ENCODE measurements around the gene FARP1.
A peak's percentile ranks its signal among the peaks of the same experiment; 100 is the strongest.

FARP1 gene

DNA sequence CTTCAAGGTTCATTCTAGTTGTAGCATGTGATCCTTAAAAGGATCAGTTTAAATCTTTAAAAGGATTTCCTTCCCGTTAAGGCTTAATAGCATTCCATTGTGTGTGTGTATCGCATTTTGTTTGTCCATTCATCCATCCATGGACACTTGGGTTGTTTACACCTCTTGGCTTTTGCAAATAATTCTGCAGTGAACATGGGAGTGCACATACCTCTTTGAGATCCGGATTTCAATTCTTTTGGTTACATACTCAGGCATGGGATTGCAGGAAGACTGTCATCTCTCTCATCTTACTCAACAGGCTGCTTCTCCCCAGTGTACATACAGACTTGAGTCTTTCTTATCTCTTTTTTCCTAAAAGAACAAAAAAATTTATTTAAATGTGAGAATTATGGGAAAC, 32.9 kb downstream of the FARP1 start:
- peak; percentile 69 for DNase-seq (ENCODE audit: low read depth)

DNA sequence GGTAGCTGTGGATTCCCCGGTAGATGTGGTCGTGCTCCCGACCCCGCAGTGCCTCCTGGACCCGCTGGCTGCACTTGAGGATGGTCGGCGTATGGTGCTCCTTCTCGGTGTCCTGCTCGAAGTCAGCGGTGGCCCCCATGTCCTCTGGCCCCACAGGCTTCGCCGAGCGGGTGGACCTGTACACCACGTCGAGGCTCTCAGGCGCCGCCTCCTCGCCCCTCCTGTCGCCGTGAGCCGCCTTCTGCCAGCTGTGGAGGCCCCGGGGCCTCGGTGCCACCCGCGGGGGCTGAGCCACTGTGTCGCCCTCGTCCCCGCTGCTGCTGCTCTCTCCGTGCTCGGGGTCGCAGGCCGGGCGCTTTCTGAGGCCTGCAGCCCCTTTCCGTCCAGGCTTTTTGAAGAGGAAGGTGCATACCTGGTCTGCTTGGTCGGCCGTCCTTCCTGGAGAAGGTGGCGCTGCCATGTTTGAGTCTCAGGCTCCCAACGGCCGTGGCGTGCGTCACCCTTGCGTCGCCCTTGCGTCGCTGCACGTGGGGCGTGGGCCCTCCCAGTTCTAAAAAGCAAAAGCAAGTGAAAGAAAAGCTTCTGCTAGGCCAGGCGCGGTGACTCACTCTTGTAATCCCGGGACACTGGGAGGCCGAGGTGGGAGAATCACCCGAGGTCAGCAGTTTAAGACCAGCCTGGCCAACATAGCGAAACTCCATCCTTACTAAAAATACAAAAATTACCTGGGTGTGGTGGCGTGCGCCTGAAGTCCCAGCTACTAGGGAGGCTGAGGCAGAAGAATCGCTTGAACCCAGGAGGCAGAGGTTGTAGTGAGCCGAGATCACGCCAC, 34.1 kb downstream of the FARP1 start, which contains the start of gene RNF113B:
Gene RNF113B, minus strand, starts transcription at position 493 of the 832 bp plus-strand sequence. Its CDS starts 33 bp downstream, at position 460.
- DNase-seq (ENCODE audit: low read depth) = peak; percentile 34

DNA sequence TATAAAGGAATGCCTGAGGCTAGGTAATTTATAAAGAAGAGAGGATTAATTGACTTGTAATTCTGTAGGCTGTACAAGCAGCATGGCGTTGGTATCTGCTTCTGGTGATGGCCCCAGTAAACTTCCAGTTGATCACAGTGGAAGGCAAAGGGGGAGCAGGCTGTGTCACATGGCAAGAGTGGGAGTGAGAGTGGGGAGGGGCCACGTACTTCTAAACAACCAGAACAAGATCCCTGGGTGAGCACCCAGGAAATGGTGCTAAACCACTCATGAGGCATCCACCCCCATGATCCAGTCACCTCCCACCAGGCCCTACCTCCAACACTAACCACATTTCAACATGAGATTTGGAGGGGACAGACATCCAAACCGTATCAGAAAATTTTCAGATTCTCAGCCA, 37.2 kb downstream of the FARP1 start:
- DNase-seq (ENCODE audit: low read depth) = peak; percentile 35

DNA sequence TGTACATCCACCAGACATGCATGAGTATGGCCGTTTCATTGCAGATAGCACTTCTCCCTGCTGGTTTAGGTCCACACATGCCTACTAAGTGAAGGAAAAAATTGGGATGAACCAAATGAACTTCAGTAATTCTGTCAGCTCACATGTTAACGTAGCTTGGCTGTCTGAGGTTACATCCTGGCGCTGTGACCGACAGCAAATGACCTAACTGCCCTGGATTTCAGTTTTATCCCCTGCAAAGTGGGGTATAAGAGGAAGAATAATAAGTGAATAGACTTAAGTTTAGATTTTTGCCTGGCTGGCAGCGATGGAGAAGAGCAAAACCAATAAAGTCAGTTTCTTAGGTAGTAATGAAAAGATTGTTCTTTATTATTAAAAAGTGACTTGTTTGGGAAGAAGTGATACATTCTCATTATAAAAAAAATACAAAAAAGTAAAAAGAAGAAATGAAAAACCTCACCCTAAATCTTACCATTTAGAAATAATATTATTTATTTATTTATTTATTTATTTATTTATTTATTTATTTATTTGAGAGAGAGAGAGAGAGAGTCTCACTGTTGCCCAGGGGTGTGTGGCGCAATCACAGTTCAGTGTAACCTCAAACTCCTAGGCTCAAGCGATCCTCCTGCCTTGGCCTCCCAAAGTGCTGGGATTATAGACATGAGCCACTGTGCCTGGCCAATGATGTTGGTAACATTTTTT, 38.4 kb downstream of the FARP1 start:
- no peak for DNase-seq (ENCODE audit: low read depth)

DNA sequence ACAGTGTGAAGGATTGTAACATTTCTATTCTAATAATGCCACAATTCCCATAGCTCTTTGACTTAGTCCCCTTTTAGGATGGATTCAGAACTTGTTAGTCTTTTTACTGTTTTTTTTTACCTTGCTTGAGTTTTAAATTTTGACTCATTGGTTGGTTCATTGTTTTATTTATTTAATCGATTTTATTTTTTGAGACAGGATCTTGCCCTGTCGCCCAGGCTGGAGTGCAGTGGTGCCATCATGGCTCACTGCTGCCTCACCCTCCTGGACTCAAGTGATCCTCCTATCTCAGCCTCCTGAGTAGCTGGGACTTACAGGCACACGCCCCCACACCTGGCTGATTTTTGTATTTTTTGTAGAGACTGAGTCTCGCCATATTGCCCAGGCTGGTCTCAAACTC, 39.3 kb downstream of the FARP1 start:
- DNase-seq (ENCODE audit: low read depth) = no peak

DNA sequence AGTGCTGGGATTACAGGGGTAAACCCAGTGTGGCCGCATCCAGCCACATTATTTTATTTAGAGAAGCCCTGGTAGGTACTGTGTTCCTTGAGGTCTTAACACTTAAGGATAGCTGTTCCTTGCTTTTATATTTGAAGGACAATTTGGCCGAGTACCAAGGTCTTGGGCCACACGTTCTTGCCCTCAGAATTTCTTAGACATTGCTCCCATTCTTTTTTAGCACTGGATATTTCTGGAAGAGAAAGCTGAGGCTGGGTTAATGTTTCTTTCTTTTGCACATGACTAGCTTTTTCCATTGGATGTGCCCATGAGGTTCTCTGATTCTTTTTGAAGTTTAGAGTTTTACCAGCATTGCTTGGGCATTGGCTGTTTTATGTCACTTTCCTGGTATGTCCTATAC, 39.7 kb downstream of the FARP1 start:
- DNase-seq (ENCODE audit: low read depth) = no peak

DNA sequence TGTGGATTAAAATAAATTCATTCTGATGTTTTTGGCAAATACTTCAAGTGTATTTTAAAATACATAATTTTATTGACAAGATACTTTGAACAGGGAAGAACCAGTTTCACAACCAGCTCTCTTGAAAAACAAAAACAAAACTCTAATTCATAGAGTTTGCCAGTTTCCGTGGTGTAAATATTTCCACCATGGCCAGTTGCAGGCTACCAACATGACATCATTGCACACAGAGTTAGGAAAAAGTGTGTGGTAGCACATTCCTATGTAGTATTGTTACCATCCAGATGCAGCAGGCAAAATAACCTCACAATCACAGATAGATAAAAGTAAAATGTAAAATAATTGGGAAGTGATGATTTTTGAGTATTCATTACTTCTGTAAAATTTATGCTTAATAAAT, 41.9 kb downstream of the FARP1 start:
- DNase-seq (ENCODE audit: low read depth) = peak; percentile 67

DNA sequence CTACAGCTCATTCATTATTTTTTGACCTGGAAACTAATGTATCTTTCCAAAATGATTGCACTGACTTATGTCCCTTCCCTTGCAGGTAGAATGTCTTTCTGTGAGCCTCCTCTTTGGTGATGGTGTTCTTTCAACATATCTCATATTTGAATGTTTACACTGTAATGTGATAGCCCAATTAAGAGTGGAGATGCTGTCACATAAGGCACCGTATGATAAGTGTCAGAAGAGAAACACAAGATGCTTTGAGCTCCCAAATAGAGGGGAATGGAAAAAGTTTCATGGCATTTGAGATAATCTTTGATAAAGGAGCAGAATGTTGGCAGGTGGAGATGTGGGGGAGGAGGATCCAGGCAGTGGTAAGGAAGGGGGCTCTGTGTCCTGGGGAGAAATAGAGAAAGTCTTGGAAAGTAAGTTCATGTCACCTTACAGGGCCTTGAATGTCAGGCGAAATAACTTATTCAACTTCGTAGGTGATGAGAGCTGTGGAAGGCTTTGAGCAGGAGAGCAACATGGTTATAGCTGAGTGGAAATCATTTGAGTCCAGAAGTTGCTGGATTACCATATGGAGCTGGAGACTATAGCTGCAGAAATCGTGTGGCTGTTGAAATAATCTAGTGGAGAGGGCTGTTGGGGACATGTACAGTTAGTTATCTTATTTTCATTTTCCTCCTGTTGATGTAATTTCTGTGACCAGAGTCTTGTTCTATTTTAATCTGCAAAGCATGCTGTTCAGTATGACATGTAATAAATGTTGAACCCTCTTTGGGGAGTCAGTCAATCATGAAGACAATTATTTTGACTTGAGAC, 44.5 kb downstream of the FARP1 start:
- DNase-seq (ENCODE audit: low read depth) = no peak

DNA sequence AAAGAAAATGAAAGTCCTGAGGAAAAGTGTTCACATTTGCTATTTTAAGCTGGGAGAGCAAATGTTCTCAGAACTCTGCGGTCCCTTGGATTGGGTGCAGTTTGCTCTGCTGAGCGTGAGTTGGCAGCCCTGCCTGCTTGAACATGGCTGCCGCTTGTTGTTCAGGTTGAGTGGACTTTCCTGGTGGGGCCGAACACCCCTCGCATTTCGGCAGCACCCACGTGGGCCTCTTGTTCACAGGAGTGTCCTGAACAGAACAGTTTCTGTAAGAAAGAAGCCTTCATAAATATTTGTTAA, 45.0 kb downstream of the FARP1 start:
- DNase-seq (ENCODE audit: low read depth) = no peak

DNA sequence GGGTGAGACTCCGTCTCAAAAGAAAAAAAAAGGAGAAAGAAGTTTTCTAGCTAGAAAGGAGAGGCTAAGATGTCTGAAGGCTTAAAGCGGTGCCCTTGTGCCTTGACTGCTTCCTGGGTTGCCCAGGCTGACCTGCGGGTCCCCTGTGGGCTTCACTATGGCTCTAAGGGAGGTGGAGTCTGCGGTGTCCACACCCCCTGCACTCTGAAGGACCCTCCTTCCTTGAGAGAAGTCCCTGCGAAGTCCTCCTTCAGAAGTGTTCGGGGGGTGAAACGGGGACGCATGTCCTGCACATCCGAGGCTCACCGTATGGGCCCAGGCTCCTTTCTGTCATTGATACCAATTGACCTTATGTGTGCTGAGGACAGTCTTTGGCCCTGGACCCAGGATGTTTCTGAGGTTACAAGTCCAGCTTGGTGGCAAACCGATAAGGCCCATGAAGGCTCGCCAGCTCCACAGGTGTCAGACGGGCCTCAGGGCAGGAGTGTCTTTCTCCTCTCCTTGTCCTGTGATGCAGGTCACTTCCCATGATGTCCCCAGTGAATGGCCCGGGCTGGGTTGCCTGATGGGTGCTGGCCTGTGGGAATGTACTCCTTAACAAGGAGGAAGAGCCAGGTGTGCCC, 45.8 kb downstream of the FARP1 start:
- DNase-seq (ENCODE audit: low read depth) = no peak

DNA sequence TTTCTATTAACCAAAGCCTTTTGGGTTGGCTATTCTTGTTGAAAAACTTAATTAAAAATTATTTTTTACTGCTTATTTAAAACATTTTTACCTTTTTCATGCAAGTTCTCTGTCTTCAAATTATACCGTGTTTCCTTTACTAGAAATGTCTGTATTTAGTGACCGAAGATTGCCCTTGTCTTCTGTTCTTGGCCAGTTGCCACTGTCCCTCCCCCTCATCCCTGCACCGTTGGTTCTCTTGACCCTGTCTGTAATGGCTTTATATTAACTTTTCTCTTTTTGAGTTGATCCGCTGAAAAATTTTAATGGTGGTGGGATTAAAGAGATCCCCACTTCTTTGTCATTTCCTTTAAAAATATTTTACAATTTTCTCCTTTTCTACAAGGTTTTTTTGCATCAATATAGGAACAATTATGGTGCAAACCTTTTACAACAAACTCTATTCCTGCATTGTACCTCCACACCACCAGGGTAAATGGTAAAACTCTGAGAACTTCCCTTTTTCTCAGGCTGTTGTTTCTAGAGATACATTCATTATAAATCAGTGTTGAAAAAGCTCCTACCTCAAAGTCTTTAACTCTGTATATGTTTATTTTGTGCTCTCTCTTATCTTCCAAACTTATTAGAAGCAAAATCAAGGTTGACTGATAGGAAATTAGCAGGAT, 47.1 kb downstream of the FARP1 start:
- no peak for DNase-seq (ENCODE audit: low read depth)

DNA sequence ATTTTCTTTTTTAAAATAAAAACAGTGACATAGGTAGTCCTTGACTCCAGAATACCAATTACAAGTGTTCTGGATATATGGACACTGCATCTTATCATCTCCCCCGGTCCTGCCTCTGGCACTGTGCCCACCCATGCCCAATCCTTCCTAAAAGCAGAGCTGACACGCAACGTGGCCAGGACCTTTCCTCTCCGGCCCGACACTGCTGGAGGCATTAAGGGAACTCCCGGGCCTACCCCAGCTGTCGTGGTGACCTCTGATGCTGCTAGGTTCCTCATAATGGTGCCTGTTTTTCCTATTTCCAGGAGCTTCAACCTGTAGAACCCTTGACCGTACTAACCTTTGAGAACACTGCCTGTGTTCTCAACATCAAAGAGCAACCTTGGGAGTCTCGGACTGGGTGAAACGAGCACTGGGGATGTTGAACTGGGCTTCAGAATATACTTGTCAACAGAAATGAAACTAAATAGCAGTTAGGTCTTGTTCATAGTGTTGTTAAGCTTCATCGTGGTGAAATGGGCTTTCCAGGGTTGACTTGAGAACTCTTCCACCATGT, 48.1 kb downstream of the FARP1 start:
- no peak for DNase-seq (ENCODE audit: low read depth)

DNA sequence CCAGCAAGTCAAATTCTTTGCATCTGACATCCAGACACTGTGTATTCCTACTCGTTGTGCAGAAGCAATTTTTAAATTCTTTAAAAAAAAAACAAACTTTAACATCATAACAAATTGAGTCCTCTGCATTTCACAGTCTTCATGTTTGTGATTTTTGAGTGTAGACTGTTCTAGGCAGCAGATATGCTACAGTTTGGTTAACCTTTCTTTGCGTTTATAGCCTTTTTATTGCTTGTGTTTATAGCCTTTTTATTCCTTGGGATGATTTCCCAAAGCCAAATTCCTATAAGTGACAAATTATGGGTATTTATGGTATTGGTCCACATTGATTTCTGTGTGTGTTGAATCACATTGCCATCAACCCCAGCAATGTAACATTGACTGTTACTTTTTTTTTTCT, 49.1 kb downstream of the FARP1 start:
- DNase-seq (ENCODE audit: low read depth) = no peak

DNA sequence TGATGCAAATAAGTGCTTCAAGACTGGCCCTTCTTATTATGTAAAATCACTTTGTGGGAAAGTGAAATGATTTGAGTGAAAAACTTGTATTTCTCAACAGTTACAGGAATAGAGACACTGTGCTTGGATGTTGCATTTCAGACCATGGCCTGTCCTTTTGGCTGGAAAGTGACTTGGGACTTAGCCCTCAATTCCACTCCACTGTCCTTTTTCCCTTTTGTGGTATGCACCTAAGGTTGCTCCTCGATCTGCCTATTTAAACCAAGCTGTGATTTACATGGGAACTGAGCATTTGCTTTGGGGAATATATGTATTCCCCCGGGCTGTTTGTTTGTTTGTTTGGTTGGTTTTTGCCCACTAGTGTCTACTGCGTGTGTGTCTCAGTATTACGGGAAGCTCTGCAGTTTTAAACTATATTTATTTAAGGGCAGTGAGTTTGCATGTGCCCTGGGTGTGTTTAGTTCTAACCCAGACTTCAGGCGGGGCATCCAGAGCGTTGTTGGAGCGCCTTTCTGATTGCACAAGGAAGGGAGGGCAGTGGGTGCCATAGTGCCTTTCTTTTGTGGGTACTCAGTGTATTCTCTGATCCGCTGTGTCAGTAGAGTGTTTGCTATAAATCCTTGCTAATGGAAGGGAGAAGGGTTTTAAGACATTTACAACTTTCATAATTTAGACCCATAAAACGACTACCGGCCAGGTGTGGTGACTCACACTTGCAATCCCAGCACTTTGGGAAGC, 52.3 kb downstream of the FARP1 start:
- no peak for DNase-seq (ENCODE audit: low read depth)

DNA sequence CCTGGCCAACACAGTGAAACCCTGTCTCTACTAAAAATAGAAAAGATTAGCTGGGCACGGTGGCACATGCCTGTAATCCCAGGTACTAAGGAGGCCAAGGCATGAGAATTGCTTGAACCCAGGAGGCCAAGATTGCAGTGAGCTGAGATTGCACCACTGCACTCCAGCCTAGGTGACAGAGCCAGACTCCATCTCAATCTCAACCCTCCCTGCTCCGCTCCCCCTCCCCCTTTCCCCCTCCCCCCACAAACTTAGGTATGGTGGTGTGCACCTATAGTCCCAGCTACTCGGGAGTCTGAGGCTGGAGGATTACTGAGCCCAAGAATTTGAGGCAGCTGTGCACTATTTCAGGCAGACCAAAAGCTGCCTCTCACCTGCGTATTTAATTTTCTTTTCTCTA, 55.8 kb downstream of the FARP1 start:
- DNase-seq (ENCODE audit: low read depth) = no peak

DNA sequence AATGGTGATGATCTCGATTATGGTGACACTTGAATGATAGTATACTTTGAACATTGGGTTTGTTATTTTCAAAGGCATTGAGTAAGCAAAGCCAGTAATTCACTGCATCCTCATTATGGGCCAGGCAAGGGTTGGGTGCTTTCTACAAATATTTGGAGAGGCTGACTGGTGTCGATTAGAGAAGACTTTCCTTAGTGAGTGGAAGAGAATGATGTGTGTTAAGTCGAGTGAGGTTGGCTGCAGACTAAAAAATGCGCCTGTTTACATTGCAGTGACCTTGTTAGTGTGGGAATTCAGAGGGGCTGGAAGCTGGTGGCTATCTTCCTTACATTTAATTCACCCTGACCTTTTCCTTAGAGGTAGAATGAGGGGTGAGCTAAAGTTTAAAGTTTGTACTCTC, 56.6 kb downstream of the FARP1 start:
- no peak for DNase-seq (ENCODE audit: low read depth)

DNA sequence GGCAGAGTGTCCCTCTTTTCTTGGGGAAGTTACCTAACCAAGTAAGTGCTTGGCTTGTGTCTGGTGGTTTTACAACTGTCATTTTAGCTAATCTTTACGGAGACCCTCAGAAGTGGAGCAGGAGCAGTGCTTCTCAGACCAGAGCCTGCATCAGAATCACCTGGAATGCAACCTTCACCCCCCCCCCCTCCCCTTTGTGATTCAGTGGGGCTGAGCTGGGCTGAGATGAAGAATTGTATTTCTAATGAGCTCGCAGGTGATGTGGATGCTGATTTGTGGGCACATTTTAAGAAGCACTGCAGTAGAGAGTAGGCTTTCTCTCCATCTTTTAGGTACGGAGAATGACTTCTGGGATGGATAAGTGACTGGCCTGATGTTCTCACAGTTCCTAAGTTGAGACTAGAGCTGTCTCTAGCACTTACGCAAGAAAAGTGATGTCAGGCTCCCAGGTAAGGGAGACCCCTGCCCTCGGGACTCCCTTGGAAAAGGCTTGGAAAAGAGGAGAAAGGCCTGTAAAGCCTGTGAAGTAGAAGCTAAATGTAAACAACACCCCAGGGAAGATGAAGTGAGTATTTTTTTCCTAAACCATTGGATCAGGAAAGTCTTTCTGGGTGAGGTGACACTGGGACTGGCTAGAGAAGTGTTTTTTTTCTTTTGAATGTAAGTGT, 57.5 kb downstream of the FARP1 start:
- DNase-seq (ENCODE audit: low read depth) = no peak

DNA sequence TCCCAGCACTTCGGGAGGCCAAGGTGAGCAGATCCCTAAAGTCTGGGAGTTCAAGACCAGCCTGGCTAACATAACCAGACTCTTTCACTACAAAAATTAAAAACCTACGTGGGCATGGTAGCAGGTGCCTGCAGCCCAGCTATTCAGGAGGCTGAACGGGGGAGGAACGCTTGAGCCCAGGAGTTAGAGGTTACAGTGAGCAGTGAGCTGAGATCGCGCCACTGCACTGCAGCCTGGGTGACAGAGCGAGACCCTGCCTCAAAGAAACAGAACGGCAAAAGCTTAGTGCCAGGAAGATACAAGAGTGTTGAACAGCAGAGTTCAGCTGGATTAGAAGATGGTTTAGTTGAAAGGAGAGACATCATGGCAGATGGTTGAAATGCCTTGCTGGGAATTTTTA, 58.3 kb downstream of the FARP1 start:
- no peak for DNase-seq (ENCODE audit: low read depth)

DNA sequence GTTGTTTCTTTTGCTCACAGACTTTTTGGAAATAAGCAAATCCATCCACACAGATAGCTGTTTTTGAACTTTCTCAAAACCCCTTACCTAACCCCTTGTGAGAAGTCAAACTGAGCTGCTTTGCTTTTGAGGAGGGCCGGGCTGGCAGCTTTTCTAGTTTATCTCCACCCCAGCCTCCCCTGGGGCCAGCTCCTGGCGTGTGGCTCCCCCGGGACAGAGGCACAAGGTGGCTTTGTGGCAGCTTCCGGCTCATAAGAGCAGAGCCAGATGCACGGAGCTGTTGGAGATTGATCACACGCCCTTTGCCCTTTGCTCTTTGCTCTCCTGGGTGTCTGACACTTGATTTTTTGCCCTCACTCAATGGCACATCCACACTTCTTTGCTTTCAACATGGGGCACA, 59.1 kb downstream of the FARP1 start:
- DNase-seq (ENCODE audit: low read depth) = no peak

DNA sequence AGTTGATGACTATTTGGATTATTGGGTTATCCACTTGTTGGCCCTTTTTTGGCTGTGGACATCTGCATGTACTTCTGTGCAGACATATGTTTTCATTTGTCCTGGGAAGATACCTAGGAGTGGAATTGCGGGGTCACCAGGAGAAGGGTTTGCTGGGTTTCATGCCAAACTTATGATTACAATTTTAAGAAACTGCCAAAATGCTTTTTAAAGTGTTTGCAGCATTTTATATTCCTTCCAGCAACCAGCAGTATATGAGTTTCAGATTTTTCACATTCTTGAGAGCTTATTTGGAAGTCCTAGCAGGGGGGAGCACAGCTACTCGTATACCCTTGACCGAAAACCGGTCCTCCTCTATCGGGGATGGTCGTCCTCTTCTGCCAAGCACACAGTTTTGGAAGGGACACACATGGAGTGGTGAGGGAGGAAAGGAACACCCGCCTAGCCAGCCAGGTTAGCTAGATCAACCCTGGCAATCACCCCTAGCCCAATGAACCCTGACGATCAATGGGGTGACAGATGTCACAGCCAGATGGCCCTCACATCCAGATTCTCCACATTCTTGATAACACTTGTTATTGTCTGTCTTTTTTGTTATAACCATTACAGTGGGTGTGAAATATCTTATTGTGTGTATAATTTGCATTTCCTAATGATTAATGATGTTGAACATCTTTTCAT, 60.9 kb downstream of the FARP1 start:
- DNase-seq (ENCODE audit: low read depth) = no peak
